Spleen (tissue), 11 donors: Measurements from ENCODE around the gene DNAJC10. TPM values are rescaled to one million over a fixed set of nuclear protein-coding genes. Genes with fewer than 3 reads are reported as not detected.

Experiments used
- DNase-seq: peaks from one replicate; pipeline ENCODE4 v3.0.0-alpha.2; 2020
- H3K27ac ChIP-seq, 8 donors: fragments of 200-600 bp; sonication (generic) in 7 of 8; 1 replicate in 4 of 8; 2 replicates in 4 of 8; pipeline versions ENCODE4 v1.5.0 to v1.8.0; 2016 to 2021; ENCODE audit warnings: inconsistent platforms in 4 of 8, mild to moderate bottlenecking in 4 of 8, moderate library complexity in 1 of 8
- H3K27me3 ChIP-seq, 7 donors: fragments of 200-600 bp; sonication (generic) in 6 of 7; replicated peaks in 1 of 7; 1 replicate in 4 of 7; 2 replicates in 3 of 7; pipeline versions ENCODE4 v1.5.0 to v1.8.0; 2016 to 2021; ENCODE audit warnings: inconsistent platforms in 3 of 7, mild to moderate bottlenecking in 1 of 7
- H3K36me3 ChIP-seq, 6 donors: fragments of 200-600 bp; sonication (generic) in 5 of 6; 1 replicate in 4 of 6; 2 replicates in 2 of 6; pipeline versions ENCODE4 v1.5.0 to v1.8.0; 2016 to 2021; ENCODE audit warnings: inconsistent platforms in 2 of 6
- H3K4me1 ChIP-seq, 6 donors: fragments of 200-600 bp; sonication (generic) in 5 of 6; 1 replicate in 3 of 6; 2 replicates in 3 of 6; pipeline versions ENCODE4 v1.5.0 to v1.8.0; 2016 to 2021; ENCODE audit warnings: inconsistent platforms in 3 of 6
- H3K4me3 ChIP-seq, 8 donors: fragments of 200-600 bp; sonication (generic) in 7 of 8; 1 replicate in 4 of 8; 2 replicates in 4 of 8; pipeline versions ENCODE4 v1.5.0 to v1.8.0; 2016 to 2021; ENCODE audit warnings: inconsistent platforms in 4 of 8, mild to moderate bottlenecking in 4 of 8, moderate library complexity in 2 of 8
- H3K9me3 ChIP-seq, 8 donors: fragments of 200-600 bp; sonication (generic) in 7 of 8; 1 replicate in 4 of 8; 2 replicates in 4 of 8; pipeline versions ENCODE4 v1.5.0 to v1.8.0; 2016 to 2021; ENCODE audit warnings: inconsistent platforms in 4 of 8
- POLR2A ChIP-seq, 3 donors: fragments of 450-650 bp; IDR thresholded peaks; one replicate each; pipeline ENCODE4 v1.5.1; 2017; ENCODE audit warnings: antibody characterized with exemption in 3 of 3, mild to moderate bottlenecking in 1 of 3
- POLR2AphosphoS5 ChIP-seq, 3 donors: sonication (generic); formaldehyde crosslinking; IDR thresholded peaks; one replicate each; pipeline ENCODE4 v1.5.1; 2017; ENCODE audit warnings: antibody characterized with exemption in 3 of 3
- WGBS, 5 donors: extraction: QIAGEN DNeasy Blood & Tissue Kit in 3 of 5; methylation state at CpG; one replicate each; pipeline versions ENCODE4 v1.1.5 to v1.1.7; 2013 to 2018; 5-methylcytosine and 5-hydroxymethylcytosine counted together
- intact Hi-C: fragments of 100-400 bp; cut with DNase I; formaldehyde crosslinking; loops from one replicate; pipeline ENCODE4 v1.15.0; 2023; ENCODE audit warnings: low total_unique reads
- polyA plus RNA-seq, 3 donors: library from polyadenylated mRNA; stranded (reverse); fragments of 200-250 nt; gene quantifications; one replicate each; pipeline ENCODE4 v1.2.1, GENCODE V29; 2013
- total RNA-seq, 7 donors: library from RNA; depleted of rRNA in 3 of 7; stranded (reverse); fragments of >200 nt in 3 of 7; fragmentation: NEBNext Ultra II Directional in 4 of 7; extraction: Animal tissue kit (Norgen Biotek cat#: 25700) in 4 of 7; gene quantifications; one replicate each; pipeline versions ENCODE4 v1.1.0 to v1.2.1, GENCODE V29; 2016 to 2021
- TF ChIP-seq, protein P1 (sequence below), 11 experiments: fragments of 200-600 bp in 7 of 11; fragments of 450-650 bp in 4 of 11; sonication (generic) in 4 of 11; IDR thresholded peaks in 8 of 11; conservative IDR thresholded peaks in 3 of 11; 1 replicate in 7 of 11; 2 replicates in 4 of 11; pipeline versions ENCODE4 v1.4.0 to v1.8.0; 2016 to 2021; ENCODE audit warnings: antibody characterized with exemption in 11 of 11, inconsistent platforms in 4 of 11, mild to moderate bottlenecking in 1 of 11
- donor health status: healthy with polysubstance abuse.
- donor health status: DM: no; HTN: no; CAD: no; lungs with moderate emphysema.
- donor health status: DM: no; HTN: no; CAD: no.
- donor health status: Bipolar disorder and iron deficiency.
- donor health status: healthy.
- donor health status: DM: no; HTN: no; CAD: no.
- donor health status: DM: yes; HTN: yes; CAD: no.

DNAJC10 gene
- total and polyA plus RNA-seq, 10 donors, result 25.7 to 108 (median 72.1) TPM

DNA sequence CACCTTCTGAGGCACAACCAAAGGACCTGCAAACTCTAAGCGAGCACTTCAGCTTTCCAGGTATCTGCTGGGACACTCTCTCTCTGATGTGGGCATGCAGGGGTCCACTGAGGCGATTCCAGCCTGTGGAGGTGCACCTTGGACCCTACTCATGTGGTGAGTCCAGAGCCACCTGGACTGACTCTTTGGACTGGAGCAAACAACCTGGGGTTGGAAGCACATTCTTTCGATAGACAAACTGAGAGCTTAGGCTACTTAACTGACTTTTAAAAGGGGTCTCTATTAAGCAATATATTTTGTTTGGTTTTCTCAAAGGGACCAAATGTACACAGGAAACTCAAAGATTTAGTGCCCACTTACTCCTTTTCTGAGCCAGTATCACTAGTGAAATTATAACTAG is 98.7 kb downstream of the DNAJC10 start:
- H3K27ac ChIP-seq, result no peak overlapping the region
- no peaks in the 10 kb centered on the region for H3K36me3 ChIP-seq
- TF ChIP-seq POLR2AphosphoS5 (IDR thresholded peaks at IDR 0.05), result no peak
- no peak for TF ChIP-seq POLR2A (IDR thresholded peaks at IDR 0.05)
- TF ChIP-seq, protein P1, sequence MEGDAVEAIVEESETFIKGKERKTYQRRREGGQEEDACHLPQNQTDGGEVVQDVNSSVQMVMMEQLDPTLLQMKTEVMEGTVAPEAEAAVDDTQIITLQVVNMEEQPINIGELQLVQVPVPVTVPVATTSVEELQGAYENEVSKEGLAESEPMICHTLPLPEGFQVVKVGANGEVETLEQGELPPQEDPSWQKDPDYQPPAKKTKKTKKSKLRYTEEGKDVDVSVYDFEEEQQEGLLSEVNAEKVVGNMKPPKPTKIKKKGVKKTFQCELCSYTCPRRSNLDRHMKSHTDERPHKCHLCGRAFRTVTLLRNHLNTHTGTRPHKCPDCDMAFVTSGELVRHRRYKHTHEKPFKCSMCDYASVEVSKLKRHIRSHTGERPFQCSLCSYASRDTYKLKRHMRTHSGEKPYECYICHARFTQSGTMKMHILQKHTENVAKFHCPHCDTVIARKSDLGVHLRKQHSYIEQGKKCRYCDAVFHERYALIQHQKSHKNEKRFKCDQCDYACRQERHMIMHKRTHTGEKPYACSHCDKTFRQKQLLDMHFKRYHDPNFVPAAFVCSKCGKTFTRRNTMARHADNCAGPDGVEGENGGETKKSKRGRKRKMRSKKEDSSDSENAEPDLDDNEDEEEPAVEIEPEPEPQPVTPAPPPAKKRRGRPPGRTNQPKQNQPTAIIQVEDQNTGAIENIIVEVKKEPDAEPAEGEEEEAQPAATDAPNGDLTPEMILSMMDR (IDR thresholded peaks at IDR 0.05 in 8 of 11, conservative IDR thresholded peaks at IDR 0.05 in 3 of 11), result no peak
- H3K4me1 ChIP-seq, result no peaks in the 10 kb centered on the region
- intact Hi-C loops, result no loop called here
- no peaks in the 10 kb centered on the region for H3K27me3 ChIP-seq
- H3K9me3 ChIP-seq, result no peaks in the 10 kb centered on the region
- DNase-seq, result no peak
- WGBS, 5 donors, result 79 to 95% (median 85%) methylated on average over 3 of the region's 3 CpGs
- no peak overlapping the region for H3K4me3 ChIP-seq

GRCh38 chr2:182816866-182817265 is 100.8 kb downstream of the DNAJC10 start:
- H3K27ac ChIP-seq, result no peak overlapping the region
- intact Hi-C loops, result no loop called here
- DNase-seq, result no peak

GRCh38 chr2:182817558-182817957 is 101.5 kb downstream of the DNAJC10 start:
- Histone ChIP-seq H3K36me3 (no peaks in the 10 kb centered on the region), H3K4me1 (no peaks in the 10 kb centered on the region), H3K9me3 (no peaks in the 10 kb centered on the region), H3K4me3 (no peak overlapping the region), H3K27ac (no peak overlapping the region), H3K27me3 (no peaks in the 10 kb centered on the region)
- TF ChIP-seq POLR2A (IDR thresholded peaks at IDR 0.05) (no peak), POLR2AphosphoS5 (IDR thresholded peaks at IDR 0.05) (no peak)
- TF ChIP-seq, protein P1 (IDR thresholded peaks at IDR 0.05 in 8 of 11, conservative IDR thresholded peaks at IDR 0.05 in 3 of 11), result no peak
- no peak for DNase-seq
- intact Hi-C loops, result no loop called here
- WGBS, 5 donors, result 67 to 78% (median 74%) methylated on average over 2 of the region's 2 CpGs

More at GRCh38 chr2:182816866-182817265, 100.8 kb downstream of the DNAJC10 start:
- Histone ChIP-seq H3K36me3 (no peaks in the 10 kb centered on the region), H3K4me1 (no peaks in the 10 kb centered on the region), H3K9me3 (no peaks in the 10 kb centered on the region), H3K4me3 (no peak overlapping the region), H3K27me3 (no peaks in the 10 kb centered on the region)
- no peak for TF ChIP-seq POLR2A (IDR thresholded peaks at IDR 0.05)
- TF ChIP-seq POLR2AphosphoS5 (IDR thresholded peaks at IDR 0.05), result no peak
- TF ChIP-seq, protein P1 (IDR thresholded peaks at IDR 0.05 in 8 of 11, conservative IDR thresholded peaks at IDR 0.05 in 3 of 11), result no peak

DNA sequence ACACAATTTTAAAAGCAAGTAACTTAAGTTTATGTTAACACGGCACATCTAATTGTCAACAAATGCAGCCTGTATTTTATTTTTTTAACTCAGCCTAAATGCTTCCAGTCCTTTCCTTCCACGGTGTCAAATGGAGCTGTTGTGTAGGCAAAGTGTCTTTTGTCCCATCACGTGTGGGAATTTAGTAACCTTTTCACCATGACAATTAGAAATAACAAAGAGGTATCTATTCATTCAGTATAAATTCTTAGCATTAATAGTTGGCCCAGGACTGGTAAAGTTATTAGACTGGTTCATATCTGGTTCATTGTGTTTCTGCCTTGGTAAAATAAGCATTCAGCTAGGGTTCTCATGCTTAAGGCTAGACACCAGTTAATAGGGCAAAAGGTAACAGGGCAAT is 102.4 kb downstream of the DNAJC10 start:
- Histone ChIP-seq H3K4me1 (no peaks in the 10 kb centered on the region), H3K27ac (no peak overlapping the region), H3K36me3 (no peaks in the 10 kb centered on the region), H3K27me3 (no peaks in the 10 kb centered on the region), H3K4me3 (no peak overlapping the region), H3K9me3 (no peaks in the 10 kb centered on the region)
- intact Hi-C loops, result no loop called here
- TF ChIP-seq POLR2AphosphoS5 (IDR thresholded peaks at IDR 0.05) (no peak), POLR2A (IDR thresholded peaks at IDR 0.05) (no peak)
- TF ChIP-seq, protein P1 (IDR thresholded peaks at IDR 0.05 in 8 of 11, conservative IDR thresholded peaks at IDR 0.05 in 3 of 11), result no peak
- 79 to 85% (median 80%) methylated on average over 3 of the region's 3 CpGs for WGBS, 5 donors
- DNase-seq, result no peak
